Motor neuron (in vitro differentiated cells): Measurements from ENCODE around the gene NPLOC4. TPM values are rescaled to one million over a fixed set of nuclear protein-coding genes. Genes with fewer than 3 reads are reported as not detected.
"Not testable (repeated sequence)": the region's sequence is repeated elsewhere in the genome, so short reads cannot be mapped to it uniquely, and the experiment has no call there.

Source experiments
- ATAC-seq, 8 experiments: fragments of 200-7000 bp; cut with Tn5 transposase; replicated peaks in 6 of 8; 2 replicates each; pipeline ENCODE4 v1.8.0; 2021; ENCODE audit warnings: mild to moderate bottlenecking in 8 of 8, moderate library complexity in 8 of 8
- H3K27ac ChIP-seq, 2 donors: fragments of 250-450 bp; sonication (Bioruptor Pico); 2 replicates each; pipeline ENCODE4 v1.9.0; 2021; ENCODE audit warnings: antibody characterized with exemption in 2 of 2, mild to moderate bottlenecking in 2 of 2, moderate library complexity in 1 of 2
- H3K4me1 ChIP-seq, 2 donors: fragments of 250-450 bp; sonication (Bioruptor Pico); replicated peaks in 1 of 2; 2 replicates each; pipeline ENCODE4 v1.6.1; 2021; ENCODE audit warnings: antibody characterized with exemption in 2 of 2, mild to moderate bottlenecking in 2 of 2, moderate library complexity in 1 of 2
- H3K4me3 ChIP-seq, 5 donors: fragments of 250-450 bp; sonication (Bioruptor Pico); 2 replicates each; pipeline ENCODE4 v1.9.0; 2021; ENCODE audit warnings: antibody characterized with exemption in 5 of 5, mild to moderate bottlenecking in 5 of 5, moderate library complexity in 4 of 5
- WGBS, 10 experiments: fragments of 450-650 bp; shearing (Covaris generic); methylation state at CpG; one replicate each; pipeline ENCODE4 v1.0.0; 2022; 5-methylcytosine and 5-hydroxymethylcytosine counted together
- in situ Hi-C, 9 experiments: fragments of 400-800 bp; cut with MboI; loops; one replicate each; pipeline ENCODE4 v1.15.0; 2021; ENCODE audit warnings: low sequenced_read_pairs in 9 of 9, low pct_unique_long_range_greater_than_20kb in 2 of 9; ENCODE audit not compliant: unreplicated experiment in 9 of 9
- total RNA-seq, 8 experiments: library from RNA; unstranded; fragments of 300-600 nt; gene quantifications; 2 replicates each; pipeline versions ENCODE4 v1.2.3 to v1.2.4, GENCODE V29; 2022

The NPLOC4 gene
- total RNA-seq, 8 experiments from 2014 or later, result 19.3 to 78.3 (median 41.8) TPM

DNA sequence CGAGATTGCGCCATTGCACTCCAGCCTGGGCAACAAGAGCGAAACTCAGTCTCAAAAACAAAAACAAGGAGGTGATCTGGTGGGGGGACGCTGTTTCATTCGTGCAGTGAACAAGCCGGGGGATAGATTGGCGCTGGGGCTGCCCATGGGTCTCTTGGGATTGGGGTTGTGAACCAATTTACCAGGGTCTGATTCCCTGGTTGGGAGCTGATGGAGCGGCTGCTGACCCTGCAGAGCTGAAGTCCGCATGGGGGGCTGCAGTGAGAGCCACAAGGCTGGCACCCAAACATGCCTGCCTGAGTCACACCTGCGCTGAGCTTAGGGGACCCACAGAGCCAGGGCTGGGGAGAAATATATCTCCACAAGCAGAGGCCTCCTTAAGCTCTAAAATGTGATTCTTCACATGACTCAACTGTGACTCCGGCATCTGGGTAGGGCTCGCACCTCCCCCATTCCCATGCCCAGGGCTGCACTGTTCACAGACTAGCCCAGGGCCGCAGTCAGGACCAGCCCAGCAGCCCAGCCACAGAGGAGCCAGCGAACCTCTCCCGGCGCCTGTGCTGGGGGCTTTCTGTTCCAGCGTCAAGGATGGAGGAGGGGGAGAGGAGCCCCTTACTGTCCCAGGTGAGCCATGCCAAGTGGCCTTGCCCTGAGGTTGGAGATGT lies 5.0 kb upstream of the NPLOC4 start:
- in situ Hi-C loops, result no loop called here
- no peak overlapping the region for H3K27ac ChIP-seq
- WGBS, 10 experiments, result 43 to 91% (median 75%) methylated on average over 2 to 8 of the region's 17 CpGs; no CpG with 5 or more reads in 5 of the 10 experiments
- no peak overlapping the region for H3K4me3 ChIP-seq
- ATAC-seq, result peak; percentile 6 to 95 (median 26)
- H3K4me1 ChIP-seq, result no peaks in the 10 kb centered on the region

DNA sequence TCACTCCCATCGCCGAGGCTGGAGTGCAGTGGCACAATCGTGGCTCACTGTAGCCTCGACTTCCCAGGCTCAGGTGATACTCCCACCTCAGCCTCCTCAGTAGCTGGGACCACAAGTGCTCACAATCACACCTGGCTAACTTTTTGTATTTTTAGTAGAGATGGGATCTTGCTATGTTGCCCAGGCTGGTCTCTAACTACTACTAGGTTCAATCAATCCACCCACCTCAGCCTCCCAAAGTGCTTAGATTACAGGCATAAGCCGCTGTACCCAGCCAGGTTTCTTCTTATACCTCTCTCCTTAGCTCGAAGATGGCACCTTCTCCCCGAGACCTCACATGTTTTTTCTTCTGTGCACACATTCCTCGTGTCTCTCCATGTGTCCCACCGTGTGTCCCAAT lies 3.1 kb upstream of the NPLOC4 start:
- Histone ChIP-seq H3K4me3 (no peak overlapping the region), H3K4me1 (peaks cover 8 to 9% of the 10 kb centered on the region in 2 donors), H3K27ac (no peak overlapping the region)
- in situ Hi-C loops, result no loop called here
- no peak for ATAC-seq
- 72 to 93% (median 82%) methylated on average over 2 to 5 of the region's 9 CpGs; no CpG with 5 or more reads in 4 of the 10 experiments for WGBS, 10 experiments

DNA sequence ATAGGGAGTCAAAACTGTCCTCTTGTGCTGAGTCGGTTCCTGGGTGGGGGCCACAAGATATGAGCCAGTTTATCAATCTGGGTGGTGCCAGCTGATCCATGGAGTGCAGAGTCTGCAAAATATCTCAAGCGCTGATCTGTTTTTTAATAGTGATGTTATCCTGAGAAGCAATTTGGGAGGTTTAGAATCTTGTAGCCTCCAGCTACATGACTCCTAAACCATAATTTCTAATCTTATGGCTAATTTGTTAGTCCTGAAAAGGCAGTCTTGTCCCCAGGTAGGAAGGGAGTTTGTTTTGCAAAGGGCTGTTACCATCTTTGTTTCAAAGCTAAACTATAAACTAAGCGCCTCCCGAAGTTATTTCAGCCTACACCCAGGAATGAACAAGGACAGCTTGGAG lies 1.8 kb upstream of the NPLOC4 start:
- no peak overlapping the region for H3K27ac ChIP-seq
- H3K4me3 ChIP-seq, result no peak overlapping the region
- peaks cover 8 to 9% of the 10 kb centered on the region in 2 donors for H3K4me1 ChIP-seq
- ATAC-seq, result no peak
- WGBS, 10 experiments, result 70 to 100% (median 94%) methylated on average over 1 to 4 of the region's 4 CpGs; no CpG with 5 or more reads in 1 of the 10 experiments
- in situ Hi-C loops, result no loop called here

GRCh38 chr17:81635973-81636504 lies 873 bp downstream of the NPLOC4 start:
- peak in 5 of 8 experiments; percentile 31 to 82 (median 43) for ATAC-seq
- WGBS, 10 experiments, result 18 to 66% (median 36%) methylated on average over 2 to 16 of the region's 18 CpGs
- Histone ChIP-seq H3K4me3 (peak overlapping the region; percentile 73 to 99 (median 87)), H3K4me1 (peaks cover 8 to 9% of the 10 kb centered on the region in 2 donors), H3K27ac (peak overlapping the region; percentile 91 to 92)
- in situ Hi-C loops, result no loop called here

DNA sequence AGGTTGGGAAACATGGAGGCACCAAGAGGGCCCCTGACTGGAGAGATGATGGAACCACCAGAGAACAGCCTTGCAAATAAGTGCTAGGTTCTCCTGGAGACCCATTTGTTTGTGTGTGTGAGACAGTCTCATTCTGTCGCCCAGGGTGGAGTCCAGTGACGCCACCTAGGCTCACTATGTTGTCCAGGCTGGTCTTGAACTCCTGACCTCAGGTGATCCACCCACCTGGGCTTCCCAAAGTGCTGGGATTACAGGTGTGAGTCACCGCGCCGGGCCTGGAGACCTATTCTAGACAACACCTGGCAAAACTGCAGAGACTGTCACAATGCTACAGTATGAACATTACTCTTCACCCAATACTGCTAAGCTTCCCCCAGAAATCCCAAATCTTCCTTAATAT lies 1.5 kb downstream of the NPLOC4 start:
- Histone ChIP-seq H3K27ac (no peak overlapping the region), H3K4me1 (peaks cover 8 to 9% of the 10 kb centered on the region in 2 donors), H3K4me3 (peak overlapping the region in 3 of 5 donors; percentile 73 to 99 (median 83))
- in situ Hi-C loops, result no loop called here
- no peak for ATAC-seq
- 62 to 100% (median 80%) methylated on average over 1 to 5 of the region's 5 CpGs; no CpG with 5 or more reads in 3 of the 10 experiments for WGBS, 10 experiments

GRCh38 chr17:81631482-81631881 lies 5.4 kb downstream of the NPLOC4 start:
- ATAC-seq, result peak in 1 of 8 experiments; percentile 12
- H3K4me1 ChIP-seq, result peaks cover 8 to 9% of the 10 kb centered on the region in 2 donors
- H3K4me3 ChIP-seq, result no peak overlapping the region
- no peak overlapping the region for H3K27ac ChIP-seq
- in situ Hi-C loops, result no loop called here
- 40 to 100% (median 70%) methylated on average over 1 to 7 of the region's 7 CpGs; no CpG with 5 or more reads in 3 of the 10 experiments for WGBS, 10 experiments

DNA sequence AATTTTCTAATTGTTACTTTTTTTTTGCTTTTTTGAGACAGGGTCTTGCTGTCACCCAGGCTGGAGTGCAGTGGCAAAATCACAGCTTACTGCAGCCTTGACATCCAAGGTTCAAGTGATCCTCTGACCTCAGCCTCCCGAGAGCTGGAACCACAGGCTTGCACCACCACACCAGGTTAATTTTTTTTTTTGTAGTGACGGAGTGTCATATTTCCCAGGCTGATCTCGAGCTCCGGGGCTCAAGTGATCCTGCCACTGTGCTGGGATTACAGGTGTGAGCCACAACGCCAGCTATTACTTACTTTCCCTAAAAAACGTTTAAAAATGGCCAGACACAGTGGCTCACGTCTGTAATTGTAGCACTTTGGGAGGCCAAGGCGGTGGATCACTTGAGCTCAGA lies 6.6 kb downstream of the NPLOC4 start:
- Histone ChIP-seq H3K4me3 (no peak overlapping the region), H3K27ac (no peak overlapping the region), H3K4me1 (peaks cover under 1% of the 10 kb centered on the region in 2 donors)
- WGBS, 10 experiments, result 90 to 100% (median 100%) methylated on average over 1 to 5 of the region's 8 CpGs; no CpG with 5 or more reads in 4 of the 10 experiments
- in situ Hi-C loops, result no loop called here
- no peak for ATAC-seq

GRCh38 chr17:81621494-81622130 lies 15.3 kb downstream of the NPLOC4 start:
- no peaks in the 10 kb centered on the region for H3K4me1 ChIP-seq
- H3K27ac ChIP-seq, result no peak overlapping the region
- 91 to 100% (median 96%) methylated on average over 1 to 10 of the region's 11 CpGs; no CpG with 5 or more reads in 2 of the 10 experiments for WGBS, 10 experiments
- in situ Hi-C loops, result no loop called here
- H3K4me3 ChIP-seq, result no peak overlapping the region
- ATAC-seq, result no peak

DNA sequence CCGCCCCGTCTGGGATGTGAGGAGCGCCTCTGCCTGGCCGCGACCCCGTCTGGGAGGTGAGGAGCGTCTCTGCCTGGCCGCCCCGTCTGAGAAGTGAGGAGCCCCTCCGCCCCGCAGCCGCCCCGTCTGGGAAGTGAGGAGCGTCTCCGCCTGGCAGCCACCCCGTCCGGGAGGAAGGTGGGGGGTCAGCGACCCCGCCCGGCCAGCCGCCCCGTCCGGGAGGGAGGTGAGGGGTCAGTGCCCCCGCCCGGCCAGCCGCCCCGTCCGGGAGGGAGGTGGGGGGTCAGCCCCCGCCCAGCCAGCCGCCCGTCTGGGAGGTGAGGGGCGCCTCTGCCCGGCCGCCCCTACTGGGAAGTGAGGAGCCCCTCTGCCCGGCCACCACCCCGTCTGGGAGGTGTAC lies 18.6 kb downstream of the NPLOC4 start:
- in situ Hi-C loops, ATAC-seq, H3K27ac ChIP-seq, H3K4me3 ChIP-seq, H3K4me1 ChIP-seq: not testable (repeated sequence)
- WGBS, 10 experiments, result no CpG with 5 or more reads among the region's 36 CpGs

- Histone ChIP-seq H3K4me3 (no peak overlapping the region), H3K27ac (no peak overlapping the region), H3K4me1 (peaks cover 2 to 4% of the 10 kb centered on the region in 2 donors)
- in situ Hi-C loops, result no loop called here
- 0 to 100% (median 96%) methylated on average over 1 to 5 of the region's 7 CpGs; no CpG with 5 or more reads in 4 of the 10 experiments for WGBS, 10 experiments
- ATAC-seq, result no peak
These were observed 20.0 kb downstream of the NPLOC4 start for GRCh38 chr17:81616877-81617276.

GRCh38 chr17:81615401-81615930 lies 21.4 kb downstream of the NPLOC4 start:
- ATAC-seq, result no peak
- peak overlapping the region in 1 of 2 donors; percentile 17 for H3K27ac ChIP-seq

GRCh38 chr17:81612172-81612970 lies 24.5 kb downstream of the NPLOC4 start:
- H3K27ac ChIP-seq, result peak overlapping the region in 1 of 2 donors; percentile 35
- 43 to 100% (median 81%) methylated on average over 1 to 14 of the region's 16 CpGs; no CpG with 5 or more reads in 2 of the 10 experiments for WGBS, 10 experiments
- H3K4me3 ChIP-seq, result no peak overlapping the region
- peak in 4 of 8 experiments; percentile 42 to 86 (median 66) for ATAC-seq
- peaks cover 2 to 6% of the 10 kb centered on the region in 2 donors for H3K4me1 ChIP-seq
- in situ Hi-C loops, result no loop called here

More at GRCh38 chr17:81615401-81615930, 21.4 kb downstream of the NPLOC4 start:
- Histone ChIP-seq H3K4me1 (peaks cover 2 to 6% of the 10 kb centered on the region in 2 donors), H3K4me3 (no peak overlapping the region)
- WGBS, 10 experiments, result 80 to 100% (median 94%) methylated on average over 1 to 3 of the region's 4 CpGs; no CpG with 5 or more reads in 5 of the 10 experiments
- in situ Hi-C loops, result no loop called here
